ENCODE data around the gene TNFAIP2.

- TF ChIP-seq, protein P1, sequence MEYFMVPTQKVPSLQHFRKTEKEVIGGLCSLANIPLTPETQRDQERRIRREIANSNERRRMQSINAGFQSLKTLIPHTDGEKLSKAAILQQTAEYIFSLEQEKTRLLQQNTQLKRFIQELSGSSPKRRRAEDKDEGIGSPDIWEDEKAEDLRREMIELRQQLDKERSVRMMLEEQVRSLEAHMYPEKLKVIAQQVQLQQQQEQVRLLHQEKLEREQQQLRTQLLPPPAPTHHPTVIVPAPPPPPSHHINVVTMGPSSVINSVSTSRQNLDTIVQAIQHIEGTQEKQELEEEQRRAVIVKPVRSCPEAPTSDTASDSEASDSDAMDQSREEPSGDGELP (CRISPR knock-in tag; IDR thresholded peaks at IDR 0.05; ENCODE audit: borderline replicate concordance) = no peak
- TF ChIP-seq ZNF263 (CRISPR knock-in tag; IDR thresholded peaks at IDR 0.05; ENCODE audit: borderline replicate concordance) = no peak
- TF ChIP-seq SNRNP70 (optimal IDR thresholded peaks at IDR 0.05; ENCODE audit: low read depth, low read length) = no peak
- TF ChIP-seq ZBTB26 (CRISPR knock-in tag; IDR thresholded peaks at IDR 0.05) = no peak
- TF ChIP-seq, protein P2, sequence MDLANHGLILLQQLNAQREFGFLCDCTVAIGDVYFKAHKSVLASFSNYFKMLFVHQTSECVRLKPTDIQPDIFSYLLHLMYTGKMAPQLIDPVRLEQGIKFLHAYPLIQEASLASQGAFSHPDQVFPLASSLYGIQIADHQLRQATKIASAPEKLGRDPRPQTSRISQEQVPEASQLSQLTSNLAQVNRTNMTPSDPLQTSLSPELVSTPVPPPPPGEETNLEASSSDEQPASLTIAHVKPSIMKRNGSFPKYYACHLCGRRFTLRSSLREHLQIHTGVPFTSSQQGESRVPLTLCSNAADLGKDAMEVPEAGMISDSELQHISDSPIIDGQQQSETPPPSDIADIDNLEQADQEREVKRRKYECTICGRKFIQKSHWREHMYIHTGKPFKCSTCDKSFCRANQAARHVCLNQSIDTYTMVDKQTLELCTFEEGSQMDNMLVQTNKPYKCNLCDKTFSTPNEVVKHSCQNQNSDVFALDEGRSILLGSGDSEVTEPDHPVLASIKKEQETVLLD (IDR thresholded peaks at IDR 0.05) = no peak
- TF ChIP-seq, protein P3, sequence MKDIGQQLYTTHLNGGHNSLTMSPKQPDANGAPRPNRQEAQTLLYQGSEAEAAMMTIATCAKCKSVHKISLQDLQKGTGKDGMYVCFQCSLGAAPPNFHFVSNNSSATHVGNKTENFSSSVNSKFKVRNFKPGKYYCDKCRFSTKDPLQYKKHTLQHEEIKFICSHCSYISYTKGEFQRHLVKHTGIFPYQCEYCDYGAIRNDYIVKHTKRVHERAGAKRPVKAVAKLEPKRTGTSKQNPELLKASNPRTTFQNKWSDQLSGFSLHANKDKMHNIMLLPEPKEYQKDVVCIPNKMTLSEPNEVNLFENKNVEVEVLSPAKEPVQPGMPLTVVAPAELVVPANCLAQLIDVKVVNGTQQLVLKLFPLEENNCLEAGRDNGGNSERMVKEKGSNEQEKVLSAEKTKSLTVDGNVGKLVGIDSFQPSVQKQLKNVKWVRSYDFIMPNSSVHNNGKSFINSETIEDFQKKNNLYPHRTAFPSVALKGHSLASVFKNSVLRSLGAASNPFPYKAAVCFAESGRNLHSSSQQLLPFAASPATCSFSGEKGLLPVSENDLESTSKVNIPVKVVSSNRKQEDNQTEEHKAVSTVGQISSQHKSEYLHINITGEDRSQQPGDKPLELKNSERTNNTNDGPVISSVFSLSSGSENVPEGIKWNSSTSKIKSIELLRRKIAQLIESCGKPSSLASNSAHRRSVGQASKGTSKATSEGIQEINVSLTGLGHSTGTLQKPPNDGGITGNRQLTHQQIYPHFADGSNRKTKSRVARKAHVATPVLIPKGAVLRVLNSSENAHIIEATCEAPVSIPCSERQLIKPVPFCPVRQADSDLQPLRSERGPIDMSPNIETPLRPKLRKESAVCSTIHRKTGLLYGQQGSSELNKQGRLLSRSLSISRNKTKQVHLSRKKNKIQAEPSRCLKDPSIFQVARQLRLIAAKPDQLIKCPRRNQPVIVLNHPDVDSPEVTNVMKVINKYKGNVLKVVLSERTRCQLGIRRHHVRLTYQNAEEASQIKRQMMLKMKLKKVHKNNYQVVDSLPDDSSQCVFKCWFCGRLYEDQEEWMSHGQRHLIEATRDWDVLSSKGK (CRISPR knock-in tag; IDR thresholded peaks at IDR 0.05) = no peak
- no peak for TF ChIP-seq DMBX1 (CRISPR knock-in tag; IDR thresholded peaks at IDR 0.05; ENCODE audit: borderline replicate concordance)
- TF ChIP-seq ZFP36 (IDR thresholded peaks at IDR 0.05; ENCODE audit: low read depth, low read length, partially characterized antibody) = no peak
- no peak for TF ChIP-seq FOXJ3 (CRISPR knock-in tag; IDR thresholded peaks at IDR 0.05)
Observed at GRCh38 chr14:103087343-103087835, 35.9 kb upstream of the TNFAIP2 start.

Data from K562 (cell line).